NCI-H2171 treated with DMSO at 0.1 percent for 48 hours (cell line): ENCODE results near the gene IFIT1B.
A peak's percentile ranks its signal among the peaks of the same experiment; 100 is the strongest.
"Not testable (repeated sequence)": the region's sequence is repeated elsewhere in the genome, so short reads cannot be mapped to it uniquely, and the experiment has no call there.

Source experiments
- DNase-seq: peaks from one replicate; lab custom pipeline; 2025; lab: John Stamatoyannopoulos, UW

The IFIT1B gene

GRCh38 chr10:89377705-89378637, at the start of gene IFIT1B:
TSS of gene IFIT1B (plus strand) at chr10:89378056. CDS start at chr10:89378136, 80 bp downstream.
- no peak for DNase-seq

- DNase-seq: no peak
These were observed 48.7 kb upstream of the IFIT1B start for GRCh38 chr10:89329151-89329550.

GRCh38 chr10:89330014-89330413, 47.8 kb upstream of the IFIT1B start:
- not testable (repeated sequence) for DNase-seq

- no peak for DNase-seq
These were observed 47.2 kb upstream of the IFIT1B start for GRCh38 chr10:89330537-89331212.

- not testable (repeated sequence) for DNase-seq
These were observed 46.3 kb upstream of the IFIT1B start for GRCh38 chr10:89331487-89332122.

- no peak for DNase-seq
These were observed 45.7 kb upstream of the IFIT1B start for GRCh38 chr10:89332123-89332633.

GRCh38 chr10:89335226-89335625, 42.6 kb upstream of the IFIT1B start:
- DNase-seq: no peak

- DNase-seq: no peak
These were observed 41.6 kb upstream of the IFIT1B start for GRCh38 chr10:89336241-89336640.

GRCh38 chr10:89337484-89337883, 40.4 kb upstream of the IFIT1B start:
- no peak for DNase-seq

- no peak for DNase-seq
These were observed 39.1 kb upstream of the IFIT1B start for GRCh38 chr10:89338713-89339112.

- no peak for DNase-seq
These were observed 38.0 kb upstream of the IFIT1B start for GRCh38 chr10:89339875-89340274.

GRCh38 chr10:89341649-89342048, 36.2 kb upstream of the IFIT1B start:
- no peak for DNase-seq

GRCh38 chr10:89342206-89342958, 35.5 kb upstream of the IFIT1B start:
- DNase-seq: peak; percentile 51

- DNase-seq: no peak
These were observed 34.6 kb upstream of the IFIT1B start for GRCh38 chr10:89343089-89343767.

GRCh38 chr10:89344156-89344555, 33.7 kb upstream of the IFIT1B start:
- no peak for DNase-seq

GRCh38 chr10:89345367-89346000, 32.4 kb upstream of the IFIT1B start:
- DNase-seq: no peak

- DNase-seq: no peak
These were observed 31.2 kb upstream of the IFIT1B start for GRCh38 chr10:89346405-89347254.

- DNase-seq: no peak
These were observed 30.0 kb upstream of the IFIT1B start for GRCh38 chr10:89347701-89348457.

- DNase-seq: no peak
These were observed 29.4 kb upstream of the IFIT1B start for GRCh38 chr10:89348481-89348880.
